Spleen (tissue), 7 donors: ENCODE results near the gene DHDDS.

Experiments used
- CTCF ChIP-seq, 11 experiments: fragments of 200-600 bp in 7 of 11; fragments of 450-650 bp in 4 of 11; sonication (generic) in 4 of 11; IDR thresholded peaks in 8 of 11; conservative IDR thresholded peaks in 3 of 11; 1 replicate in 7 of 11; 2 replicates in 4 of 11; pipeline versions ENCODE4 v1.4.0 to v1.8.0; 2016 to 2021; ENCODE audit warnings: antibody characterized with exemption in 11 of 11, inconsistent platforms in 4 of 11, mild to moderate bottlenecking in 1 of 11
- POLR2A ChIP-seq, 3 donors: fragments of 450-650 bp; IDR thresholded peaks; one replicate each; pipeline ENCODE4 v1.5.1; 2017; ENCODE audit warnings: antibody characterized with exemption in 3 of 3, mild to moderate bottlenecking in 1 of 3
- donor health status: DM: no; HTN: no; CAD: no; lungs with moderate emphysema.
- donor health status: DM: no; HTN: no; CAD: no.
- donor health status: DM: no; HTN: no; CAD: no.

GRCh38 chr1:26470878-26471497 is 38.9 kb downstream of the DHDDS start:
- TF ChIP-seq CTCF (IDR thresholded peaks at IDR 0.05 in 8 of 11, conservative IDR thresholded peaks at IDR 0.05 in 3 of 11) (no peak), POLR2A (IDR thresholded peaks at IDR 0.05) (no peak)
